B cell (primary cell): ENCODE measurements around the gene CFAP141.

Experiments used
- EZH2 ChIP-seq: IDR thresholded peaks from 2 replicates; pipeline ENCODE4 v1.6.1; 2012; ENCODE audit warnings: borderline replicate concordance, low read depth, mild to moderate bottlenecking, moderate library complexity, low read length; ENCODE audit not compliant: insufficient read depth, poor library complexity, severe bottlenecking
- TF ChIP-seq, protein P1 (sequence below): fragments of 200-600 bp; IDR thresholded peaks from one replicate; pipeline ENCODE4 v1.8.0; 2022; ENCODE audit warnings: antibody characterized with exemption, mild to moderate bottlenecking

DNA sequence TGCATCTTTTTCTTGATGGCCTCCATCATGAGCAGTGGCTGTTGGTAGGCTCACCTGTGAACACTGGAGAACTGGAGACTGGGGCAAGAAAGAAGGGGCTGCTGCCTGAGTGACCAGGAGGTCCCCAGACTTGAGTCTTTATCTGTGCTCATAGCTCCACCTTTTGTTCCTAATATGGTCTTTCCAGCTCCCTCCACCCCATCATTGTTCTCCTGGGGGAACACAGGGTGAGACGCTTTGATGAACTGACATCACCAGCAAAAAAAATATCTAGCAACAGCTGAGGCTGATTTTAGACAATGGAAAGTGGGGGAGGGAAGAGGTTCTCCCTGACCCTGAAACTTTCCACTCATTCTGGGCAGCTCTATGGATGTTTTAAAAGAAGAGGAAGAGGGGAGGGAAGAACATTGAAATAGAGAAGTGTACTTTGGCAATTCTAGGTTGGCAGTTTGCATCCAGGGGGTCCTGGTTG is 14.1 kb downstream of the CFAP141 start, which contains the start of gene TPM3:
- TF ChIP-seq EZH2: no peak
- TF ChIP-seq, protein P1, sequence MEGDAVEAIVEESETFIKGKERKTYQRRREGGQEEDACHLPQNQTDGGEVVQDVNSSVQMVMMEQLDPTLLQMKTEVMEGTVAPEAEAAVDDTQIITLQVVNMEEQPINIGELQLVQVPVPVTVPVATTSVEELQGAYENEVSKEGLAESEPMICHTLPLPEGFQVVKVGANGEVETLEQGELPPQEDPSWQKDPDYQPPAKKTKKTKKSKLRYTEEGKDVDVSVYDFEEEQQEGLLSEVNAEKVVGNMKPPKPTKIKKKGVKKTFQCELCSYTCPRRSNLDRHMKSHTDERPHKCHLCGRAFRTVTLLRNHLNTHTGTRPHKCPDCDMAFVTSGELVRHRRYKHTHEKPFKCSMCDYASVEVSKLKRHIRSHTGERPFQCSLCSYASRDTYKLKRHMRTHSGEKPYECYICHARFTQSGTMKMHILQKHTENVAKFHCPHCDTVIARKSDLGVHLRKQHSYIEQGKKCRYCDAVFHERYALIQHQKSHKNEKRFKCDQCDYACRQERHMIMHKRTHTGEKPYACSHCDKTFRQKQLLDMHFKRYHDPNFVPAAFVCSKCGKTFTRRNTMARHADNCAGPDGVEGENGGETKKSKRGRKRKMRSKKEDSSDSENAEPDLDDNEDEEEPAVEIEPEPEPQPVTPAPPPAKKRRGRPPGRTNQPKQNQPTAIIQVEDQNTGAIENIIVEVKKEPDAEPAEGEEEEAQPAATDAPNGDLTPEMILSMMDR: no peak
